Measurements from ENCODE around the gene PIERCE2.
A peak's percentile ranks its signal among the peaks of the same experiment; 100 is the strongest.
"Not testable (repeated sequence)": the region's sequence is repeated elsewhere in the genome, so short reads cannot be mapped to it uniquely, and the experiment has no call there.

The PIERCE2 gene

GRCh38 chr15:55408012-55408928 is at the start of gene PIERCE2, which contains the start of gene CCPG1:
Gene PIERCE2, plus strand, starts transcription at chr15:55408495. Its CDS starts 274 bp downstream, at chr15:55408769.
Gene CCPG1, minus strand, starts transcription at chr15:55408359. Its CDS starts 18,935 bp downstream, at chr15:55389424.
- DNase-seq = peak; percentile 80

- DNase-seq = no peak
Measured at GRCh38 chr15:55360256-55360655, 48.0 kb upstream of the PIERCE2 start.

- DNase-seq = no peak
Measured at GRCh38 chr15:55361048-55361447, 47.2 kb upstream of the PIERCE2 start.

GRCh38 chr15:55362641-55363040 is 45.7 kb upstream of the PIERCE2 start:
- no peak for DNase-seq

- no peak for DNase-seq
Measured at GRCh38 chr15:55366981-55367380, 41.3 kb upstream of the PIERCE2 start.

GRCh38 chr15:55372701-55373440 is 35.4 kb upstream of the PIERCE2 start:
- DNase-seq = no peak

GRCh38 chr15:55379095-55379494 is 29.2 kb upstream of the PIERCE2 start:
- DNase-seq = no peak

- no peak for DNase-seq
Measured at GRCh38 chr15:55381595-55381994, 26.7 kb upstream of the PIERCE2 start.

GRCh38 chr15:55383687-55384086 is 24.6 kb upstream of the PIERCE2 start:
- DNase-seq = no peak

- no peak for DNase-seq
Measured at GRCh38 chr15:55387027-55387426, 21.3 kb upstream of the PIERCE2 start.

GRCh38 chr15:55389264-55389607 is 19.1 kb upstream of the PIERCE2 start:
- DNase-seq = no peak

- DNase-seq = no peak
Measured at GRCh38 chr15:55394694-55395093, 13.6 kb upstream of the PIERCE2 start.

GRCh38 chr15:55398243-55398642 is 10.1 kb upstream of the PIERCE2 start:
- no peak for DNase-seq

- DNase-seq = not testable (repeated sequence)
Measured at GRCh38 chr15:55400050-55400449, 8.2 kb upstream of the PIERCE2 start.

- DNase-seq = no peak
Measured at GRCh38 chr15:55401786-55402246, 6.5 kb upstream of the PIERCE2 start.

GRCh38 chr15:55402707-55403106 is 5.6 kb upstream of the PIERCE2 start:
- no peak for DNase-seq

GRCh38 chr15:55403531-55403930 is 4.8 kb upstream of the PIERCE2 start:
- DNase-seq = no peak

- DNase-seq = no peak
Measured at GRCh38 chr15:55407498-55408011, 740 bp upstream of the PIERCE2 start.

- DNase-seq = not testable (repeated sequence)
Measured at GRCh38 chr15:55408976-55409375, 681 bp downstream of the PIERCE2 start.

- not testable (repeated sequence) for DNase-seq
Measured at GRCh38 chr15:55417678-55418077, 9.4 kb downstream of the PIERCE2 start.

- no peak for DNase-seq
Measured at GRCh38 chr15:55420171-55420866, 12.0 kb downstream of the PIERCE2 start.

- no peak for DNase-seq
Measured at GRCh38 chr15:55422089-55422488, 13.8 kb downstream of the PIERCE2 start.
